ENCODE data around the gene TMEM252. TPM values are rescaled to one million over a fixed set of nuclear protein-coding genes. Genes with fewer than 3 reads are reported as not detected.
A peak's percentile ranks its signal among the peaks of the same experiment; 100 is the strongest.

Gene TMEM252
- total RNA-seq, 4 donors from 2014 or later, result 0.34 TPM; not detected in 3

GRCh38 chr9:68500457-68501381 is 40.0 kb downstream of the TMEM252 start:
- Histone ChIP-seq H3K4me1 (peaks cover 54 to 66% (median 58%) of the 10 kb centered on the region in 4 donors), H3K27me3 (no peaks in the 10 kb centered on the region), H3K4me3 (no peak overlapping the region), H3K9me3 (no peaks in the 10 kb centered on the region), H3K27ac (replicated peaks in 1 of 4) (peak overlapping the region; percentile 85 to 89 (median 88)), H3K36me3 (peaks cover 10 to 68% (median 30%) of the 10 kb centered on the region in 4 donors)
- no peak for TF ChIP-seq CTCF (IDR thresholded peaks at IDR 0.05)
- no peak for TF ChIP-seq EP300 (IDR thresholded peaks at IDR 0.05)
- TF ChIP-seq POLR2AphosphoS5 (IDR thresholded peaks at IDR 0.05), result peak in 1 of 2 donors; percentile 48
- TF ChIP-seq POLR2A (IDR thresholded peaks at IDR 0.05; ENCODE audit: low read depth), result no peak
- DNase-seq (ENCODE audit: extremely low spot score), result no peak
- intact Hi-C loops (cut with DNase I), result no loop called here
- 50% methylated on average over 9 of the region's 9 CpGs for WGBS

- TF ChIP-seq CTCF (IDR thresholded peaks at IDR 0.05) (no peak), EP300 (IDR thresholded peaks at IDR 0.05) (no peak), POLR2A (IDR thresholded peaks at IDR 0.05; ENCODE audit: low read depth) (no peak), POLR2AphosphoS5 (IDR thresholded peaks at IDR 0.05) (no peak)
- H3K4me3 ChIP-seq, result no peak overlapping the region
- peak overlapping the region; percentile 85 to 89 (median 88) for H3K27ac ChIP-seq (replicated peaks in 1 of 4)
- intact Hi-C loops (cut with DNase I), result loop anchor here (5.0 kb wide), 1 partner anchor 47 kb away; no protein-coding TSS in a partner anchor
- H3K9me3 ChIP-seq, result no peaks in the 10 kb centered on the region
- H3K27me3 ChIP-seq, result no peaks in the 10 kb centered on the region
- H3K36me3 ChIP-seq, result peaks cover 10 to 55% (median 24%) of the 10 kb centered on the region in 4 donors
- H3K4me1 ChIP-seq, result peaks cover 61 to 78% (median 66%) of the 10 kb centered on the region in 4 donors
- no peak for DNase-seq (ENCODE audit: extremely low spot score)
- WGBS, result 78% methylated on average over 2 of the region's 2 CpGs
Measured at GRCh38 chr9:68498816-68499215, 41.9 kb downstream of the TMEM252 start.

- no peak for TF ChIP-seq EP300 (IDR thresholded peaks at IDR 0.05)
- TF ChIP-seq POLR2A (IDR thresholded peaks at IDR 0.05; ENCODE audit: low read depth), result no peak
- TF ChIP-seq CTCF (IDR thresholded peaks at IDR 0.05), result no peak
- no peak for TF ChIP-seq POLR2AphosphoS5 (IDR thresholded peaks at IDR 0.05)
- WGBS, result 73% methylated on average over 1 of the region's 1 CpG
- H3K4me3 ChIP-seq, result no peak overlapping the region
- H3K27me3 ChIP-seq, result no peaks in the 10 kb centered on the region
- H3K9me3 ChIP-seq, result no peaks in the 10 kb centered on the region
- DNase-seq (ENCODE audit: extremely low spot score), result no peak
- peak overlapping the region; percentile 85 to 89 (median 88) for H3K27ac ChIP-seq (replicated peaks in 1 of 4)
- peaks cover 65 to 89% (median 76%) of the 10 kb centered on the region in 4 donors for H3K4me1 ChIP-seq
- H3K36me3 ChIP-seq, result peaks cover 6 to 43% (median 21%) of the 10 kb centered on the region in 4 donors
- intact Hi-C loops (cut with DNase I), result loop anchor here (5.0 kb wide), 1 partner anchor 45 kb away; no protein-coding TSS in a partner anchor
Measured at GRCh38 chr9:68497629-68498028, 43.1 kb downstream of the TMEM252 start.

GRCh38 chr9:68496356-68496755 is 44.3 kb downstream of the TMEM252 start:
- Histone ChIP-seq H3K36me3 (peaks cover 3 to 37% (median 20%) of the 10 kb centered on the region in 4 donors), H3K9me3 (no peaks in the 10 kb centered on the region), H3K4me1 (peaks cover 59 to 88% (median 77%) of the 10 kb centered on the region in 4 donors), H3K27ac (replicated peaks in 1 of 4) (peak overlapping the region; percentile 85 to 89 (median 88)), H3K4me3 (no peak overlapping the region), H3K27me3 (no peaks in the 10 kb centered on the region)
- no peak for TF ChIP-seq POLR2AphosphoS5 (IDR thresholded peaks at IDR 0.05)
- TF ChIP-seq CTCF (IDR thresholded peaks at IDR 0.05), result no peak
- no peak for TF ChIP-seq POLR2A (IDR thresholded peaks at IDR 0.05; ENCODE audit: low read depth)
- TF ChIP-seq EP300 (IDR thresholded peaks at IDR 0.05), result no peak
- DNase-seq (ENCODE audit: extremely low spot score), result no peak
- intact Hi-C loops (cut with DNase I), result loop anchor here (5.0 kb wide), 1 partner anchor 44 kb away; no protein-coding TSS in a partner anchor
